Fibroblast of peridontal ligament (primary cell): ENCODE measurements around the gene MVB12B.

Experiments
- DNase-seq: peaks from one replicate; pipeline ENCODE4 v3.0.0-alpha.2; 2010; ENCODE audit errors: extremely low read depth

Gene MVB12B

DNA sequence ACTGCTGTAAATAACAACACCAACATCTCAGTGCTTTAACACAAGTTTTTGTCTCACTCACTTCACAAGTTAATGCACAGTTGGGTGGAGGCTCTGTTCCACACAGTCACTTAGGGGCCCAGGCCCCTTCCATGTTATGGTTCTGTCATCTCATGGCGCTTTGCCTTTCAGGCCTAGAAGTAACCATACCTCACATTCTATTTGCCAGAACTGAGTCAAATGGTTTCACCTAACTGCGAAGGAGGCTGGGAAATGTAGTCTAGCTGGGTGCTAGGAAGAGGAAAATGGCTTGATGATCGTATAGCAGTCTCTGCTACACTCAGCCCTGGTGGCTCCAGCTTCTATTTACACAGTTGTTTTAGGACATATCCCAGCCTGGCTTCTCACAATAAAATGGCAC is 23.1 kb upstream of the MVB12B start:
- no peak for DNase-seq

- DNase-seq: no peak
Measured at GRCh38 chr9:126304207-126304970, 22.2 kb upstream of the MVB12B start.

GRCh38 chr9:126304971-126305320 is 21.7 kb upstream of the MVB12B start:
- DNase-seq: no peak

- DNase-seq: no peak
Measured at GRCh38 chr9:126306071-126306647, 20.5 kb upstream of the MVB12B start.

DNA sequence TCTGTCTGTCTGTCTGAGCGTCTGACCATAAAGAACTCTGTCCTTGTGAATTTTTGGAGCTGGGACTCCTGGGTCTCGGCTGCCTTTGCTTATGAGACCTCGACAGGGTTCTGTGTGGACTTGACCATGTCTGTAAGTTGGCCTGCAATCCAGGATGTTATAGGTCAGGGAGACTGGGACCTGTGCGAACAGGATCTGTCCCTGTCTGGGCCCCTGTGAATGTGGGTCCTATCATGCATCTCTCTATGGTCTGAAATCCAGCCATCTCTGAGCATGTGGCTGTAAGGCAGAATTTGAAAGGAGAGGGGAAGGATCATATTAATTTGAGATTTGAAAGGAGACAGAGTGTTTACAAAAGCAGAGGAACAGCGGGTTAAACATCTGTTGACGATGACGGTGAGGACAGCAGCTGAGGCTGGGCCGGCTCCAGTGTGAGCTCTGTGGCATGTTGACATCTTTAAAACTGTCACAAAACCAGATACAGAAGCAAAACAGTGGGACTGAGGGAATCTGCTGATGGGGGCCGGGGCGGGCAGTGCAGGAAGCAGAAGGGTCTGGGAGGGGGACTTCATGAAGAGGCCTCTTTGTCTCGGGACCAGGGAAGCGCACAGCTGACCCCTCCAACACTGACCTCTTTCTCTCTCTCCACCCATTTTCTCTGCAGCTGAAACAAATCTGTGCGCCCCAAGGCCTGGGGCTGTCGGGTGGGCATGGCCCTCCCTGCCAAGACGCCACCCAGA is 19.1 kb upstream of the MVB12B start:
- DNase-seq: no peak

- no peak for DNase-seq
Measured at GRCh38 chr9:126309427-126310189, 17.0 kb upstream of the MVB12B start.

- DNase-seq: no peak
Measured at GRCh38 chr9:126312584-126313551, 13.8 kb upstream of the MVB12B start.

- no peak for DNase-seq
Measured at GRCh38 chr9:126316085-126316655, 10.5 kb upstream of the MVB12B start.

DNA sequence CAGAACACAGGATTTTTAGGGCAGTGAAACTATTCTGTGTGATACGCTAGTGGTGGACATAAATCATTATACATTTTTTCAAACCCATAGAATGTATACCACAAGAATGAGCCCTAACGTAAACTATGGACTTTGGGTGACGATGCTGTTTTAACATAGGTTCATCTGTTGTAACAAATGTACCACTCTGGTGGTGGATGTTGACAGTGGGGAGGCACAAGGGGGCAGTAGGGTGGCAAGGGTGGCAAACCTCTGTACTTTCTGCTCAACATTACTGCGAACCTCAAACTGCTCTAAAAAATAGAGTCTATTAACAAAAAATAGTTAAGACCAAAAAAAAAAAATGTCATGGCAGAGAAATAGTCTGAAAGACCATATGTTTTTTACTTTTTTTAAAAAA is 9.1 kb upstream of the MVB12B start:
- peak; percentile 27 for DNase-seq

DNA sequence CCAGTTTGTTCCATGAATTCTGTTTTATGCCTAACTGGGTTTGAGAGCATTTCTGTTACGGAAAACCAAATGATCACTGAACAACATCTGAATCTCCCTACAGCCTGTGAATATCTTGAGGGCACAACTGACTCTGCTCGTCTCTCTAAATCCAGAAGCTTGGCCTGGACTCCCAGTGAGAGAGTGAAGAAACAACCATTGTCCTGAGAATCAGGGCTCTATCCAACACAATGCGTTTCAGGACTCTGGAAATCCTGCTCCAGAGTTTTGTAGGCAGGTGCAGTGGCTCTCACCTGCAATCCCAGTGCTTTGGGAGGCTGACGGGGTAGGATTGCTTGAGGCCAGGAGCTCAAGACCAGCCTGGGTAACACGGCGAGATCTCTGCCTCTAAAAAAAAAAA is 7.8 kb upstream of the MVB12B start:
- no peak for DNase-seq

DNA sequence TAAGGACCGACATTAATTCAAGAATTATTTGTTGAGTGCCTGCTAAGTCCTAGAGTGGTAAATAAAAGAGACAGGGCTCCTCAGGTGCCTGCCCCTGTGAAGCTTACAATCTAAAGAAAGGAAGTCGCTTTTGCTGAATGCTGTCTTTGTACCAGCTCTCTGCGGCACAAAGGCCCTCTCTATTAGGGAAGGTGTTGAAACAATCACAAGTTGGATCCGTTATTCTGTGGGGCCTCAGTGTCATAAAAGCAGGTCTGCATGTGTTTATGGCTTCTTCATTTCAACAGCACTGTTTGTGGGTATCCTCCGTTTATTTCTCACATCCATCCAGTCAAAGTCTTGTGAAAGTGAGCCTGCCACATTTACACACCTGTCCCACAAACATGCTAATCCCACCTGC is 7.0 kb upstream of the MVB12B start:
- DNase-seq: no peak

GRCh38 chr9:126320158-126320922 is 6.3 kb upstream of the MVB12B start:
- no peak for DNase-seq

DNA sequence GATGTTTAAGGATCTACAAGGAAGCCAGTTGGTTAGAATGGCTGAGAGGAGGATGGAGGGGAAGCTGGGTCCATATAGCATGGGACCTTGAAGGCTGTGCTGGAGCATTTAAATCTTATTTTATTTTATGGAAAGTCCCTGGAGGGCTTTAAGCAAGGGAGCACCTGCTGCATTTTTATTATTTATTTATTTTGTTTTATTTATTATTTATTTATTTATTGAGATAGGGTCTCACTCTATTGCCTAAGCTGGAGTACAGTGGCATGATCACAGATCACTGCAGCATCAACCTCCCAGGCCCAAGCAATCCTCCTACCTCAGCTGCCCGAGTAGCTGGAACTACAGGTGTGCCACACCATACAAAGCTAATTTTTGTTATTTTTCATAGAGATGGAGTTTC is 4.9 kb upstream of the MVB12B start:
- no peak for DNase-seq

DNA sequence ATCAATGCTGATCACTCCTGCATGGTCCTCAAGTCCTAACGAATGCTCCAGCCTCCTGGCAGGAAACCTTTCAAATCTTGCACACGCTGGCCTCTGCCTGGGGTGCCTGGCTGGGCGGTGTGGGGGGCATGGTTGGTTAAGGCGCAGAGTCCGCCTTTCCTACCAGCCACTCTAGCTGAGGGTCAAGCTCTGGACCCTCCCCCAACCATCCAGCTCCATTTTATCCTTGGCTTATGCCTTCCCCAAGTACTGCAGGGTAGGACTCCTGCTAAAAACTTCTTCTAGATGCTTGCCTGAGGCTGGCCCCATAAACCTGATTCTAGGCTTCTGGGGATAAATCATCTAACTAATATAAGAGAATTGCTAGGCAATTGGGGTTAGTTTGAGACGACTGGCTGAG is 808 bp upstream of the MVB12B start:
- no peak for DNase-seq

DNA sequence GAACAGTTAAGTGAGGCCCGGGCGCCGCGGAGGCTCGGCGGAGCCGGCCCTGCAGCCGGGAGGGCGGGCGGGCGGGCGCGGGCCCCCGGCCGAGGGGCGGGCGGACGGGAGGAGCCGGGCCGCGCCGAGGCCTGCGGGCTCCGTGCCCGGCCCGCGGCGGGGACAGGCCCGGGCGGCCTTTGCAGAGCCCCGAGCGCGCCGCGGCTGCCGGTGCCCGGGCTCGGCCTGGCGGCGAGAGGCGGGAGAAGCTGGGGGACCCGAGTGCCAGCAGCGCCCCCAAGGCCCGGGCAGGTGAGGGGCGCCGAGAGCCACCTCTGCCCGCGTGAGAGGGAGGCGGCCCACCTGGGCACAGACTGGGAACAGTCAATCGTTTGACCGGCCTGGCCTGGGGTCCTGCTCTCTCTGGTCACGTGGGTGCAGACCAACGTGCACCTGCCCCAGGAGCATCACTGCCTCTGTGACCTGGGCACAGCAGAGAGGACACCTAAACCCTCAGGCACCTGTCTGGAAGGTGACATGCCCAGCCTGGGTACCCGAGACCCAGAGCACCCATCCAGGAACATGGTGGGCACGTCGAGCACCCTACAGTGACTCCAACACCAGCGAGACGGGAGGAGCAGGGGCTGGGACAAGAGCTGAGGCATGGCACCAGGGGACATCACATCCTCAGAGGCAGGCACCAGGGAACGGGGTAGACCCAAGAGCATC is 531 bp downstream of the MVB12B start:
- DNase-seq: no peak

DNA sequence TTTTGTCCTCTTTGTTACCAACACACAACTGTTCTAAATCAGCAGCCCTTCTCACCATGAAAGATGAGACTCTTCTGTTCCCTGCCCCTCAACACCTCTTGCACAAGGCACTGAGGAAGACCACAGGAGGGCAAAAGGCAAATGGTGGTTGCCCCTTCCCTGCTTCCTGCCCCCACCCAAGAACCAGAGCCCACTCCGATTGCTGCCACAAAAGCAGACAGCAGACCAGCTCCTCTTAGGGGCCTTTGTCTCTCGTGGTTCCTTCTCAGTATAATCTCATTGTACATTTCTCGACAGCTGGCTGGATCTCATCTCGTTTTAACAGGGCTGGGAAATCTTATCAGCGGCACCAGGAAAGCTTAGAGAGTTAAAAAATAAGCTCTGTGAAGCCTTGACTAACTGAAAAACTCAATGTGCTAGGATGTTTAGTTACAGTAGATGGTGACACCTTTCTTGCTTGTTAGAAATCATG is 1.1 kb downstream of the MVB12B start:
- DNase-seq: peak; percentile 7

- no peak for DNase-seq
Measured at GRCh38 chr9:126328407-126328806, 1.8 kb downstream of the MVB12B start.

GRCh38 chr9:126329476-126330275 is 3.0 kb downstream of the MVB12B start:
- DNase-seq: peak; percentile 40
